Renal cortical epithelial cell (primary cell): ENCODE measurements around the gene ZNF84. TPM values are rescaled to one million over a fixed set of nuclear protein-coding genes. Genes with fewer than 3 reads are reported as not detected.
A peak's percentile ranks its signal among the peaks of the same experiment; 100 is the strongest.

Experiments
- DNase-seq: peaks from one replicate; pipeline ENCODE4 v3.0.0-alpha.2; 2011; ENCODE audit warnings: low read depth
- total RNA-seq: library from RNA; depleted of rRNA; stranded (reverse); fragments of >200 nt; gene quantifications from 2 replicates; pipeline ENCODE4 v1.2.3, GENCODE V29; 2014

Gene ZNF84
- 18.1 and 49.9 TPM in 2 replicates for total RNA-seq

DNA sequence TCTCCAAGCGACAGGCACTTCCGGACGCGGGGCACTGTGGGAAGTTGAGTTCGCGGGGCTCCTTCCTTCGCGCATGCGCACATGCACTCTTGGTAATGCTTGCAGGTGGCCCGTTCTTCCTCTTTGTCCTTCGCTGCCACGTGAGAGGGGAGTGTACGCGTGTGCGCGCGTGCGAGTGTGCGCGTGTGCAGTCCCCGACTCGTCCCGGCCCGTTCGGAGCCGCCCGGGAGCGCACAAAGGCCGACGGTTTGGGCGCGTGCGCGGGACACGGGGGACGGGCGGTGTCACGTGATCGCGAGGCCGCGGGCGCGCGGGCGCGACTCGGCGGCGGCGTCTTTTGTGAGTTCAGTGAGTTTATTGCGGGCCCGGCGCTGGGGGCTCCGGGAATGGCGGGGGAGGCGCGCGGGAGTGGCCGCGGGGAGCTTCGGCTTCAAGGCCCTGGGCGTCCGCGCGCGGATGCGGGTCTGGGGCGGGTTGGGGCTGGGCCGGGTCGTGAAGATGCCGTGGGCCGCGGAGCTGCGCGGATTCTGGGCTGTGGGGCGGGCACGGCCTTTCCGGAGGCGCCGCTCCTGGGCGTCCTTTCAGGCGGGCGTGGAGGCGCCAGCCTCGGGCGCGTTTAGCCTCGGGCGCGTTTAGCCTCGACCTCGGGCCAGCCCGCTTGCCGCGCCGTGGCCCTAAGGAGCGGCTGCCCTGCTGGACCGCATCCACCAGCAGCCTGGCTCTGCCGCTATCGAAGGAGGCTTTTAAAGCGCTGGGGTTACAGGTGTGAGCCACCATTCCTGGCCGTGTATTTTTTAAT is at the start of gene ZNF84:
TSS of gene ZNF84 (plus strand) at position 303 of the 799 bp plus-strand sequence. CDS start 3,959 bp downstream, outside the sequence.
- DNase-seq: peak; percentile 92

DNA sequence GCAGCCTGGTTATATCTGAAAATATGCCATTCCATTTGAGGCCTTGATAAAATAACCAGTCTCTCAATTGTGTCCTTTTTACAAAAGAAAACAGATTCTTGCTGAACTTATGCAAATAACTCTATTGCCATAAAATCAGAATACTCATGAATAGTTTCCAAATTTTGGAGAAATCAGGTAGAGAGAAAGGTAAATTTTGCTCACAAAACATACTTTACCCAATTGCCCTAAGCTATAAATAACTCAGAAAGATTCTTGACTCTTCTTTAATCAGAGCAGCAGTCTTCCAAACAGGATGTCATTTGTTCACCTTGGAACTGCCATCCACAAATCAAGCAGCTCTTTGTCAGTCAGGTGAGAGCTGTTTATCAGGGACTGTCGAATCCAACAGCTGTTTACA is 38.6 kb upstream of the ZNF84 start:
- peak; percentile 19 for DNase-seq

DNA sequence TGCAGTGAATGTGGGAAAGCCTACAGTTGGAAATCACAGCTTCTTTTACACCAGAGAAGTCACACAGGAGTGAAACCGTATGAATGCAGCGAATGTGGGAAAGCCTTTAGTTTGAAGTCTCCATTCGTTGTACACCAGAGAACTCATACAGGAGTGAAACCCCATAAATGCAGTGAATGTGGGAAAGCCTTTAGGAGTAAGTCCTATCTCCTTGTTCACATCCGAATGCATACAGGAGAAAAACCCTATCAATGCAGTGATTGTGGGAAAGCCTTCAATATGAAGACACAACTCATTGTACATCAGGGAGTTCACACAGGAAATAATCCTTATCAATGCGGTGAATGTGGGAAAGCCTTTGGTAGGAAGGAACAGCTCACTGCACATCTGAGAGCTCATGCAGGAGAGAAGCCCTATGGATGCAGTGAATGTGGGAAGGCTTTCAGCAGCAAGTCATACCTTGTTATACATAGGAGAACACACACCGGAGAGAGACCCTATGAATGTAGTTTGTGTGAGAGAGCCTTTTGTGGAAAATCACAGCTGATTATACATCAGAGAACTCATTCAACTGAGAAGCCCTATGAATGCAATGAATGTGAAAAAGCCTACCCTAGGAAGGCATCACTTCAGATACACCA is 26.5 kb upstream of the ZNF84 start:
- DNase-seq: no peak

DNA sequence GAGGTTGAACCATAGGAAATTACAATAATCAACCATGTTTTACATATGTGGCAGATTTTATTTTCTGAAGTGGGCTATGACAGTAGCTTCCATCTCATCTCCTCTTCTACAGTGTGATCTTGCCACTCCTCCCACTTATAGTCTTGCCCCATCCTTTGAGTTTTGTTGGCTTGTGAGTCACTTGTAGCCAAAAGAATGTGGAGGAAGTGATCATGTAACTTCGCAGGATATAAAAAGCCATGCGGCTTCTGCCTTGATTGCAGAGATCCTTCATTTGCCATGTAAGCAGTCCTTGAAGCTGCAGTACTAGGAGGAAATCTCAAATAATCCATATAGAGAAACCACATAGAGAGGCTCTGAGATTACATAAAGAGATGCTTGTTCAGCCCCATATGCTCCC is 13.7 kb upstream of the ZNF84 start:
- DNase-seq: no peak

DNA sequence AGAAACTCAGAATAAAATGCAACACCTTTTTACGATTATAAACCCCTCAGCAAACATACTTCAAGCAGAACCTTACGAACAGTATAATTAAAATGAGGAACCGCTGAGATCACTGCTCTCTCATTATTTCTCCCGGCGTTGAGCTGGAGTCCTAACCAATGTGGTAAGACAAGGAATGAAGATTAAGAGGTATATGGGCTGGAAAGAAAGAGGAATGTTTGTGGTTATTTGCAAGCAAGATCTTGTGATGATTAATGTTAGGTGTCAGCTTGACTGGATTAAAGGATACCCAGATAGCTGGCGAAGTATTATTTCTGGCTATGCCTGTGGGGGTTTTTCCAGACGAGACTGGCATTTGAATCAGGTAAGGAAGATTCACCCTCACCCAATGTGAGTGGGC is 10.3 kb upstream of the ZNF84 start:
- DNase-seq: no peak

DNA sequence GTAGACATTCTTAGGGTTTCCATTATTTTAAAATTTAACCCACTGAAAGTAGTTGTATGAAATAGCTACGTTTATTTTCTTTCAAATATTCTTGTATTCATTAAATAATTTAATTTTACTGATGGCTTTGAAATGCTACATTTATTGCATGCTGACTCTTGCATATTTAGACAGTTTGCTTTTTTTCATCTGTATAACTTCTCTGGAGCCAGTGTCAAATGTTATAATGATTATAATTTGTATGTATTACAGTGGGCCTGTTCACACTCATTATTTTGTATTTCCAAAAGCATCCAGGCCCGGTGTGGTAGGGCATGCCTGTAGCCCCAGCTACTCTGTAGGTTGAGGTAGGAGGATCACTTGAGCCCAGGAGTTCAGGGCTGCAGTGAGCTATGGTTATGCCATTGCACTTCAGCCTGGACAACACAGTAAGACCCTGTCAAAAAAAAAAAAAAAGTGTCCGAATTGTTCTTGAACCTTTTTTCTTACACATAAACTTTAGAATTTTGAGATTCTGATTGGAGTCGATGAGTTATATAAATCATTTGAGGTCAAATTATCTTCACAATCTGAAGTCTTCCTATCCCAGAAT is 905 bp downstream of the ZNF84 start:
- DNase-seq: no peak

DNA sequence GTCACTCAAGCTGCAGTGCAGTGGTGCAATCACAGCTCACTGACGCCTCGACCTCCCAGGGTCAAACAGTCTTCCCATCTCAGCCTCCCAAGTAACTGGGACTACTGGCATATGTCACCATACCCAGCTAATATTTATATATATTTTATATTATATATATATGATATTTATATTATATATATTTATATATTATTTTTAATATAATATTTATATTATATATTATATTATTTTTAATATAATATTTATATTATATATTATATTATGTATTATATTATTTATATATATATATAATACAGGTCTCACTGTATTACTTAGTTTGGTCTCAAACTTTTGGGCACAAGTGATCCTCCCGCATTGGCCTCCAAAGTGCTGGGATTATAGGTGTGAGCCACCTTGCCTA is 9.4 kb downstream of the ZNF84 start:
- DNase-seq: no peak

DNA sequence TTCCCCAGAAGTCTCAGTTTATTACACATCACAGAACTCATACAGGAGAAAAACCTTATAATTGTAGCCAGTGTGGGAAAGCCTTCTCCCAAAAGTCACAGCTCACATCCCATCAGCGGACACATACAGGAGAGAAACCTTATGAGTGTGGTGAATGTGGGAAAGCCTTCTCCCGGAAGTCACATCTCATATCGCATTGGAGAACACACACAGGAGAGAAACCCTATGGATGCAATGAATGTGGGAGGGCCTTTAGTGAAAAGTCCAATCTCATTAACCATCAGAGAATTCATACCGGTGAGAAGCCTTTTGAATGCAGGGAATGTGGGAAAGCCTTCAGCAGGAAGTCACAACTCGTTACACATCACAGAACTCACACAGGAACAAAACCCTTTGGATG is 20.1 kb downstream of the ZNF84 start:
- DNase-seq: peak; percentile 4

DNA sequence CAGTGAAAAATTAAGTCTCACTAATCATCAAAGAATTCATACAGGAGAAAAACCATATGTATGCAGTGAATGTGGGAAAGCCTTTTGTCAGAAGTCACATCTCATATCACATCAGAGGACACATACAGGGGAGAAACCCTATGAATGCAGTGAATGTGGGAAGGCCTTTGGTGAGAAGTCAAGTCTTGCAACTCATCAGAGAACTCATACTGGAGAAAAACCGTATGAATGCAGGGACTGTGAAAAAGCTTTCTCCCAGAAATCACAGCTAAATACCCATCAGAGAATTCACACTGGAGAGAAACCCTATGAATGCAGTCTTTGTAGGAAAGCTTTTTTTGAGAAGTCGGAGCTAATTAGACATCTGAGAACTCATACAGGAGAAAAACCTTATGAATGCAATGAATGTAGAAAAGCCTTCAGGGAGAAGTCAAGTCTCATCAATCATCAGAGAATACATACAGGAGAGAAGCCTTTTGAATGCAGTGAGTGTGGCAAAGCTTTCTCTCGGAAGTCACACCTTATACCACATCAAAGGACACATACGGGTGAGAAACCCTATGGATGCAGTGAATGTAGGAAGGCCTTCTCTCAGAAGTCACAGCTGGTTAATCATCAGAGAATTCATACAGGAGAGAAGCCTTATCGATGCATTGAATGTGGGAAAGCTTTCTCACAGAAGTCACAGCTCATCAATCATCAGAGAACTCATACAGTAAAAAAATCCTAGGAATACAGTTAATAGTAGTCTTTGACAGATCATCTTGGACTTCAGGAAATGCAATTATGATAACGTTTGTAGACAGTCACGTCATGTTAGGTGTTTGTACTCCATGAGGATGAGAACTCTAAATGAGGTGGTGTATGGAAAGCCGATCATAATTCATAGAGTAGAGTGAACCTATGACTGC is 21.1 kb downstream of the ZNF84 start:
- DNase-seq: no peak

DNA sequence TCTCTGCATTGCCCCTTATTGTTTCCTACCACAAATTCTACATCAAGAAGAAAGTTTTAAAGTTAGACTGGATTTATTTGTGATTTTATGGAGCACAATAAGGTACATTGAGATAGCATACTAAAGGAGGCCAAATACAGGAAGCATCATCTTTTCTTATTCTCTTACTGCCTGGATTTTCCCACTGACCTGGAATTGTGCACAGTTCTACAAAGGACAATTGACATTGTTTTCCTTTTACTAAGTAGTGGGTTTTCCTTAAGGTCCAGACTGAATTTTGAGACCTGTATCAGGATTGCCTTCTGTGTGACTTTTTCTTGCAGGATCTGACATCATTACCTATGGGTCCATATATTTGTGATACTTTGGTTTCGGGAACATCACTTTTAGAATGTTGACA is 24.6 kb downstream of the ZNF84 start:
- DNase-seq: no peak

DNA sequence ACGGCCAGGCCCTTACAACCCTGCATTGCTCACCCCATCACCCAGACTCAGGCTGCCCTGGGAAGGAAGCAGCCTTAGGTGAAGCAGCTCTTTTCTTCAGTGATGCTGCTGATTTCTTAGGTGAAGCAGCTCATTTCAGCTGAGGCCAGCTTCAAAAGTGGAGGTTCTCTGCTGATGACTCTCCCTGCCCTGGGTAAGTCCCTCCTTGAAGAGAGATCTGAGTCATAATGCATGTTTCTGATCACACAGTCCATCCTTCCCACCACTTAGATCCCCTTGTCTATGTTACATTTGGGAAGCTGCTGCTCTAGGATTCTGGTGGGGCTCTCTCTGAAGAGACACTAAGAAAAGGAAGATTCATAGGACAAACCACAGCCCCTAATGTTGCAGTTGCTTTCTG is 26.2 kb downstream of the ZNF84 start:
- no peak for DNase-seq

DNA sequence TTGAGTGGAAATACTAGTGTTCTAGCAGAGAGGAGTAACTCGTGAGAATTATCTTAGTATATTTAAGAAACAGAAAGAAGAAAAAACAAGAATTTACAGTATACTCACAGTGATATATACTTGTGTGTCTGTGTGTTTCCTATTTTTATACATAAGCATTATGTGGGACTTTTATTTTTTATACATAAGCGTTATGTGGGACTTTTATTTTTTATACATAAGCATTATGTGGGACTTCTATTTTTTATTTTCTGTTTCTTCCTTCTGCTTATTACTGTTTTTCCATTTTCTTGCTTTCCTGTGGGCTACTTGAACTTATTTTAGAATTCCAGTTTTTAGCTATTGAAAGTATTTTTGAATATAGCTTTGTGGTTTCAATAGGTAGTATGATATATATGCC is 36.5 kb downstream of the ZNF84 start:
- no peak for DNase-seq

DNA sequence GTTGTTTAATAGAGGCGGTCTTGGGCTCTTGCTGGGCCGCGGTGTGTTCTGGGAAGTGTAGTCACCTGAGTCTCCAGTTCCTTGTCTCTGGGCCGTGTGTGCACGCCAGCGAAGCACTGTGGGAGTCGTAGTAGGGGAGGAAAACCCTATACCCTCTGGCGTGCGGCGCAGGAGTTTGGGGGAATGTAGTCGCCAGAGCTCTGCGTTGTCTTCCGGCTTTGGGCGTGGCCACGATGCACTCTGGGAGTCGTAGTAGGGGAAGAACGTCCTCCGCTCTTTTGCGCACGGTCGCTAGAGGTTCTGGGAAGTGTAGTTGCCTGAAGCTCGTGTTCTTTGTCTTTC is 42.7 kb downstream of the ZNF84 start:
- peak; percentile 99 for DNase-seq

DNA sequence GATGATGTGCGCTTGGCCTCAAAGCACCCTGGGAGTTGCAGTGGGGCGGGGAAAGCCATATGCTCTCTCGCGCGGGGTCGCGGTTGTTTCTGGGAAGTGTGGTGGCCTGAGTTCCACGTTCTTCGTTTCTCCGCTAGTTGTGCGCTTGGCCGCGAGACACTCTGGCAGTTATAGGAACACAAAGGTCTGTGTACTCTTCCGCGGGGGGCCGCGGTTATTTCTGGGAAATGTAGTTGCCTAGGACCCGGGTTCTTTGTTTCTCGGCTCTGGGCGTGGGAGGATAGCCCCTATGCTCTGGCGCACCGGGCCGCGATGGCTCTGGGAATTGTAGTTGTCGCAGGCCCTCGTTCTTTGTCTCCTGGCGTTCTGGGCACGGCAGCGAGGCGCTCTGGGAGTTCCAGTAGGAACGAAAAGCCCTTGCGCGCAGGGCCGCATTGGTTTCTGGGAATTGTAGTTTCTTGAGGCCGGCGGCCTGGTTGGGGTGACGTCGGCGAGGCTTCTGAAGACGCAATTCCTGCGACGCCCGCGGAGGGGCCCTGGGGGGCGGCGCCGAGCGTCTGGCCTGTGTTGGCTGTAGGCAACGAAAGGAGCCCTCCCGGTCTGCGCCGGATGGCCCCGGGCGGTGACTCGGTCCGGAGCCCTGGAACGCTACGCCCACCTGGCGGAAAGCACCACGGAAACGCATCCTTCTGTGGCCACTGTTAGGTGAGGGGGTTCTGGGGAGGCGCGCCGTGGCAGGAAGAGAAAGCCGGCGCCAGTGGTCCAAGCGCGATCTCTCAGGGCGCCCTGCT is 43.3 kb downstream of the ZNF84 start, which contains the start of gene ZNF140:
TSS of gene ZNF140 (plus strand) at position 556 of the 791 bp plus-strand sequence. CDS start 398 bp downstream, outside the sequence.
- DNase-seq: peak; percentile 92

DNA sequence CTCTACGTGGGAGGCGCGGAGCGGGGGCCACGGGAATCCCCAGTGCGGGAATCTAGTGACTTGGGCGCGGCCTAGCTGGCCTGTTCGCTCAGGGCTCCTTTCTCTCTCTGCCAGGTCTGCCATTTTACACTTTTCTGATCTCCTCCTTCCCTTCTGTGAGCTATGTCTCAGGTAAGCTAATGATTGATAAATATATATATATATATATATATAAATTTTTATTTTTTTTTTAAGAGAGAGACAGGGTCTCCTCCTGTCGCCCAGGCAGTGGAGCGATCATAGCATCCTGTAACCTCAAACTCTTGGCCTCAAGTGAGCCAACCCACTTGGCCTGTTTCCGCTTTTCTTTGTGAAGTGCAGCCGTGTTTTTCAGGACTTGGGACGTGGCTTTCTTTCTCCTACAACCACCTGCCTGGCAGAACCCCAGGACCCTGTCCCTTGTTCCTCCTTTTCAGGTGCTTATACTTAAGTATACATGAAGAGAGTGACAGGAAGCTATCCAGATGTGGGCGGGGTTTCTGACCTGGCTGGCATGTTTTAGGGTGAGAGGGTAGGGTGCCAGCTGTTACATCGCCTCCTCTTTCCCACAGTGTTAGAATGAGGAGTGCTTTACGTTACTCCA is 44.0 kb downstream of the ZNF84 start:
- no peak for DNase-seq

DNA sequence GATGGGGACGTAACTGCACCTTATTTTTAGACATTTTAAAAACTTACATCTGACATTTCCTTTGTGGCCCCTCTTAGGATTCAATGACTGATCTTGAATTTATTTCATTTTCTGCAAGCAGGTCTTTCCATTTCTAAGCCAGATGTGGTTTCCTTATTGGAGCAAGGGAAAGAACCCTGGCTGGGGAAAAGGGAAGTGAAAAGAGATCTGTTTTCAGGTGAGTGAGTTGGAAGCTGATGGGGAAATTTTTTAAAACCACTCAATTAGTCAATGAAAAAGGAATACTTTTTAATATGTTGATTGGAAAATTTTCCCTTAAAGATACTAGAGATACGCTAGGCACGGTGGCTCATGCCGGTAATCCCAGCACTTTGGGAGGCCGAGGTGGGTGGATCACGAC is 46.0 kb downstream of the ZNF84 start:
- DNase-seq: no peak

DNA sequence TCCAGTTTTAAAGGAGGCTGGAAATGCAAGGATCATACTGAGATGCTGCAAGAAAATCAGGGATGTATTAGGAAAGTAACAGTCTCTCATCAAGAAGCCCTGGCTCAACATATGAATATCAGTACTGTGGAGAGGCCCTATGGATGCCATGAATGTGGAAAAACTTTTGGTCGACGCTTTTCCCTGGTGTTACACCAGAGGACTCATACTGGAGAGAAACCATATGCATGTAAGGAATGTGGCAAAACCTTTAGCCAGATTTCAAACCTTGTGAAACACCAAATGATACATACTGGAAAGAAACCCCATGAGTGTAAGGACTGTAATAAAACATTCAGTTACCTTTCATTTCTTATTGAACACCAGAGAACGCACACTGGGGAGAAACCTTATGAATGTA is 68.3 kb downstream of the ZNF84 start:
- no peak for DNase-seq

DNA sequence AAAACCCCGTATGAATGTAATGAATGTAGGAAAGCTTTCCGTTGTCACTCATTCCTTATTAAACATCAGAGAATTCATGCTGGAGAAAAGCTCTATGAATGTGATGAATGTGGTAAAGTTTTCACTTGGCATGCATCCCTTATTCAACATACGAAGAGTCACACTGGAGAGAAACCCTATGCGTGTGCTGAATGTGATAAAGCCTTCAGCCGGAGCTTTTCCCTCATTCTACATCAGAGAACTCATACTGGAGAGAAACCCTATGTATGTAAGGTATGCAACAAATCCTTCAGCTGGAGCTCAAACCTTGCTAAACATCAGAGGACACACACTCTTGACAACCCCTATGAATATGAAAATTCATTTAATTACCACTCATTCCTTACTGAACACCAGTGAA is 68.9 kb downstream of the ZNF84 start:
- no peak for DNase-seq

DNA sequence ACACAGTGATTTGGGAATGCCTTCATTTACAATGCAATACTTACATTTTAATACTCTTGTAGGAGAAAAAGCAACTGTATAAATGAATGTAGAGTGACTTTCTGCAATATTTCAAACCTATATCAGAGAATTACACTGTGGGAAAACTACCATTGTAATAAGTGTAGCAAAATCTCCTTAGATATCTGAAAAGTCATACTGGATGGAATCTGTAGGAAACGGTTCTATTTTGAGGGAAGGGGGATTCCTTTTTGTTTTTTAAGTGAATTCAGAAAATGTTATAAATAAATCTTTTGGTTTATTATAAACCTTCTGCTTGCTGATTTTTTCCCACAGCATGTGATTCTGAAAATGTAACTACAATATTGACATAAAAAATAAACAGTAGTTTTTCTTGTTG is 69.8 kb downstream of the ZNF84 start:
- no peak for DNase-seq

DNA sequence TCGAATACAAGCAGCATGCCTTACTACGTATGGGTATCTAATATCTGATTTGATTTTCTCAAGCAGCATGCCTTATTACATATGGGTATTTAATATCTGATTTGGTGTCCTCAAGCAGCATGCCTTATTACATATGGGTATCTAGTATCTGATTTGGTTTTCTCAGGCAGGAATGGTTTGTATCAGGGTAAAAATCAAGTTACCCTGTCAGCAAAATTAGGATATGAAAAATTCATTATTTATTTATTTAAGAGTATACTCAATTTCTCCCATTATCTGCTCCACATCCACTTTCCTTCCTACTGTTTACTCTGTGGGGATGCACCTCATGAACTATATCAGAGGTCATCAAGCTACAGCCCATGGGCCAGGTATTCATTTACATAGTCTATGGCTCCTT is 70.8 kb downstream of the ZNF84 start:
- no peak for DNase-seq
